ENCODE measurements around the gene IMMP2L. TPM values are rescaled to one million over a fixed set of nuclear protein-coding genes. Genes with fewer than 3 reads are reported as not detected.

The IMMP2L gene
- total RNA-seq, 1 experiment from 2014 or later = 8.6 TPM

GRCh38 chr7:111405621-111406020 lies 156.7 kb downstream of the IMMP2L start:
- no peak overlapping the region for H3K9ac ChIP-seq (ENCODE audit: low read length)
- no peak for DNase-seq
- H3K9me2 ChIP-seq (replicated peaks; ENCODE audit: low read length) = no peaks in the 10 kb centered on the region
- no TSS peak for BruUV-seq (replicated peaks)
- no peaks in the 10 kb centered on the region for H3K27me3 ChIP-seq (ENCODE audit: low read length)
- no peak for ATAC-seq
- H2AFZ ChIP-seq (ENCODE audit: low read length) = no peak overlapping the region
- intact Hi-C loops (cut with micrococcal nuclease) = loop anchor here (5.0 kb wide), 1 partner anchor 38 kb away; no protein-coding TSS in a partner anchor
- no peaks in the 10 kb centered on the region for H3K36me3 ChIP-seq (ENCODE audit: low read depth, low read length)
- H3K9me3 ChIP-seq (ENCODE audit: low read length) = no peaks in the 10 kb centered on the region
- POLR2A ChIA-PET (ENCODE audit: unreplicated experiment) = interaction anchor here (0.6 kb wide), 1 partner anchor 10 kb away, joined by 4 read pairs; no protein-coding TSS in a partner anchor
- no peak overlapping the region for H3K4me2 ChIP-seq (ENCODE audit: low read length)
- no peaks in the 10 kb centered on the region for H3F3A ChIP-seq (ENCODE audit: low read length, unreplicated experiment)
- 0 out of 2 replicates have a peak, but pooled peaks cover 4% of the 10 kb centered on the region for H4K20me1 ChIP-seq (ENCODE audit: low read length)
- H3K4me1 ChIP-seq (ENCODE audit: insufficient read depth, low read length) = no peaks in the 10 kb centered on the region
- no peaks in the 10 kb centered on the region for H3K79me2 ChIP-seq (ENCODE audit: low read length)
- CTCF ChIA-PET = no interaction called here
- no peak overlapping the region for H3K4me3 ChIP-seq (ENCODE audit: low read length)
- TF ChIP-seq CTCF (conservative IDR thresholded peaks at IDR 0.05; ENCODE audit: low read depth, low read length) (no peak), EZH2phosphoT487 (IDR thresholded peaks at IDR 0.05; ENCODE audit: borderline replicate concordance, low read length) (no peak), EZH2 (IDR thresholded peaks at IDR 0.05; ENCODE audit: low read length, unreplicated experiment) (no peak)
- no peak overlapping the region for H3K27ac ChIP-seq (ENCODE audit: low read length)

GRCh38 chr7:111401516-111401915 lies 160.8 kb downstream of the IMMP2L start:
- no TSS peak for BruUV-seq (replicated peaks)
- Histone ChIP-seq H3K36me3 (ENCODE audit: low read depth, low read length) (no peaks in the 10 kb centered on the region), H3K9ac (ENCODE audit: low read length) (no peak overlapping the region), H3K9me2 (replicated peaks; ENCODE audit: low read length) (no peaks in the 10 kb centered on the region), H3K4me3 (ENCODE audit: low read length) (no peak overlapping the region), H3K4me1 (ENCODE audit: insufficient read depth, low read length) (no peaks in the 10 kb centered on the region), H3K9me3 (ENCODE audit: low read length) (no peaks in the 10 kb centered on the region), H3F3A (ENCODE audit: low read length, unreplicated experiment) (no peaks in the 10 kb centered on the region), H3K4me2 (ENCODE audit: low read length) (no peak overlapping the region), H4K20me1 (ENCODE audit: low read length) (0 out of 2 replicates have a peak, but pooled peaks cover 4% of the 10 kb centered on the region), H3K27me3 (ENCODE audit: low read length) (no peaks in the 10 kb centered on the region), H2AFZ (ENCODE audit: low read length) (no peak overlapping the region), H3K27ac (ENCODE audit: low read length) (no peak overlapping the region), H3K79me2 (ENCODE audit: low read length) (no peaks in the 10 kb centered on the region)
- DNase-seq = no peak
- ChIA-PET POLR2A (ENCODE audit: unreplicated experiment) (no interaction called here), CTCF (no interaction called here)
- intact Hi-C loops (cut with micrococcal nuclease) = no loop called here
- ATAC-seq = no peak
- TF ChIP-seq CTCF (conservative IDR thresholded peaks at IDR 0.05; ENCODE audit: low read depth, low read length) (no peak), EZH2phosphoT487 (IDR thresholded peaks at IDR 0.05; ENCODE audit: borderline replicate concordance, low read length) (no peak), EZH2 (IDR thresholded peaks at IDR 0.05; ENCODE audit: low read length, unreplicated experiment) (no peak)

GRCh38 chr7:111400088-111400487 lies 162.2 kb downstream of the IMMP2L start:
- H3K27me3 ChIP-seq (ENCODE audit: low read length) = no peaks in the 10 kb centered on the region
- H3K4me1 ChIP-seq (ENCODE audit: insufficient read depth, low read length) = no peaks in the 10 kb centered on the region
- no peaks in the 10 kb centered on the region for H3K79me2 ChIP-seq (ENCODE audit: low read length)
- no peak overlapping the region for H3K4me2 ChIP-seq (ENCODE audit: low read length)
- no peak overlapping the region for H2AFZ ChIP-seq (ENCODE audit: low read length)
- H3K4me3 ChIP-seq (ENCODE audit: low read length) = no peak overlapping the region
- TF ChIP-seq CTCF (conservative IDR thresholded peaks at IDR 0.05; ENCODE audit: low read depth, low read length) (no peak), EZH2 (IDR thresholded peaks at IDR 0.05; ENCODE audit: low read length, unreplicated experiment) (no peak), EZH2phosphoT487 (IDR thresholded peaks at IDR 0.05; ENCODE audit: borderline replicate concordance, low read length) (no peak)
- no peaks in the 10 kb centered on the region for H3K9me3 ChIP-seq (ENCODE audit: low read length)
- BruUV-seq (replicated peaks) = no TSS peak
- H3K36me3 ChIP-seq (ENCODE audit: low read depth, low read length) = no peaks in the 10 kb centered on the region
- no peak overlapping the region for H3K9ac ChIP-seq (ENCODE audit: low read length)
- POLR2A ChIA-PET (ENCODE audit: unreplicated experiment) = no interaction called here
- H3F3A ChIP-seq (ENCODE audit: low read length, unreplicated experiment) = no peaks in the 10 kb centered on the region
- DNase-seq = no peak
- no peak for ATAC-seq
- H3K27ac ChIP-seq (ENCODE audit: low read length) = no peak overlapping the region
- intact Hi-C loops (cut with micrococcal nuclease) = no loop called here
- H3K9me2 ChIP-seq (replicated peaks; ENCODE audit: low read length) = no peaks in the 10 kb centered on the region
- 0 out of 2 replicates have a peak, but pooled peaks cover 4% of the 10 kb centered on the region for H4K20me1 ChIP-seq (ENCODE audit: low read length)
- CTCF ChIA-PET = no interaction called here
